ENCODE measurements around the gene ZCCHC2. TPM values are rescaled to one million over a fixed set of nuclear protein-coding genes. Genes with fewer than 3 reads are reported as not detected.

ZCCHC2 gene
- total RNA-seq, 1 experiment from 2014 or later = 12.4 TPM

- Histone ChIP-seq H2BK15ac (ENCODE audit: low read depth, low read length) (no peak overlapping the region), H4K20me1 (ENCODE audit: control insufficient read depth, insufficient read depth, insufficient read length) (no peaks in the 10 kb centered on the region), H3K23me2 (ENCODE audit: insufficient read length, low read depth, low read length, poor library complexity, severe bottlenecking) (no peaks in the 10 kb centered on the region), H3K9me3 (ENCODE audit: control insufficient read depth, low read depth, low read length) (no peaks in the 10 kb centered on the region), H2BK5ac (ENCODE audit: insufficient read length, low read length) (no peak overlapping the region), H4K91ac (ENCODE audit: insufficient read length, low read depth, low read length) (no peak overlapping the region), H3K4ac (ENCODE audit: low read depth, low read length) (no peak overlapping the region), H3T11ph (ENCODE audit: low read length) (no peak overlapping the region), H2AFZ (ENCODE audit: low read length) (no peak overlapping the region), H3K4me1 (ENCODE audit: insufficient read depth, low read length) (no peaks in the 10 kb centered on the region), H3K79me2 (ENCODE audit: insufficient read depth, low read length) (no peaks in the 10 kb centered on the region), H2BK120ac (ENCODE audit: low read depth, low read length, poor library complexity, severe bottlenecking) (no peak overlapping the region), H3K56ac (ENCODE audit: insufficient read length, low read depth, low read length) (no peak overlapping the region), H3K14ac (ENCODE audit: insufficient read depth, low read length) (no peak overlapping the region), H3K27me3 (ENCODE audit: insufficient read depth, low read length) (no peaks in the 10 kb centered on the region), H3K23ac (ENCODE audit: insufficient read length, low read depth, low read length) (no peak overlapping the region), H2BK12ac (ENCODE audit: insufficient read length, low read depth, low read length) (no peak overlapping the region), H3K4me2 (ENCODE audit: insufficient read depth, insufficient read length, low read length) (no peak overlapping the region), H3K79me1 (ENCODE audit: insufficient read depth, low read depth, low read length, poor library complexity, severe bottlenecking) (no peaks in the 10 kb centered on the region), H3K27ac (ENCODE audit: insufficient read length, low read depth, low read length) (no peak overlapping the region), H3K9ac (ENCODE audit: extremely low read depth, insufficient read length, low read length) (no peak overlapping the region), H4K8ac (replicated peaks; ENCODE audit: insufficient read length, low read depth, low read length) (no peak overlapping the region), H4K5ac (ENCODE audit: insufficient read length, low read depth, low read length) (no peak overlapping the region), H2AK5ac (ENCODE audit: insufficient read length, low read length) (no peak overlapping the region), H2BK20ac (ENCODE audit: low read depth, low read length, poor library complexity, severe bottlenecking) (no peak overlapping the region), H3K18ac (ENCODE audit: insufficient read length, low read depth, low read length) (no peak overlapping the region)
- Mint-ChIP-seq H3K27me3 (ENCODE audit: low read depth) (no peaks in the 10 kb centered on the region), H3K4me1 (no peaks in the 10 kb centered on the region), H3K27ac (no peak overlapping the region), H3K9me3 (peaks cover 0 to 5% of the 10 kb centered on the region in 2 experiments; a peak in 1 of 5 replicates), H3K36me3 (ENCODE audit: insufficient read depth in 1 of 3, low read depth in 3 of 3) (peaks cover 9 to 47% (median 38%) of the 10 kb centered on the region in 3 experiments; a peak in 6 of 7 replicates), H3K4me3 (no peak overlapping the region)
- WGBS (ENCODE audit: extremely low coverage, insufficient read length, low lambda C conversion rate) = no CpG with 5 or more reads among the region's 5 CpGs
- TF ChIP-seq CTCF (conservative IDR thresholded peaks at IDR 0.05) = peak; percentile 56
- no peak for DNase-seq
Measured at GRCh38 chr18:62566199-62566598, 43.4 kb downstream of the ZCCHC2 start.

Data from H9 (cell line).